ENCODE measurements around the gene GAS2.

Gene GAS2

GRCh38 chr11:22792497-22792896, 126.1 kb downstream of the GAS2 start:
- DNase-seq, result no peak

- no peak for DNase-seq
Observed at GRCh38 chr11:22795914-22796313, 129.5 kb downstream of the GAS2 start.

GRCh38 chr11:22797047-22797446, 130.6 kb downstream of the GAS2 start:
- DNase-seq, result no peak

GRCh38 chr11:22798901-22799300, 132.5 kb downstream of the GAS2 start:
- DNase-seq, result no peak

- no peak for DNase-seq
Observed at GRCh38 chr11:22800482-22800881, 134.1 kb downstream of the GAS2 start.

GRCh38 chr11:22802861-22803260, 136.4 kb downstream of the GAS2 start:
- DNase-seq, result no peak

- DNase-seq, result no peak
Observed at GRCh38 chr11:22807391-22807790, 141.0 kb downstream of the GAS2 start.

- DNase-seq, result no peak
Observed at GRCh38 chr11:22807855-22808570, 141.6 kb downstream of the GAS2 start.

GRCh38 chr11:22808571-22809197, 142.3 kb downstream of the GAS2 start:
- DNase-seq, result no peak

GRCh38 chr11:22809893-22810292, 143.5 kb downstream of the GAS2 start:
- no peak for DNase-seq

GRCh38 chr11:22822203-22822602, 155.8 kb downstream of the GAS2 start:
- DNase-seq, result no peak

GRCh38 chr11:22828373-22828772, 162.0 kb downstream of the GAS2 start:
- no peak for DNase-seq

GRCh38 chr11:22829231-22830081, 163.0 kb downstream of the GAS2 start, which contains the start of gene SVIP:
SVIP (minus strand) TSS chr11:22829801; CDS start chr11:22829748, 53 bp downstream.
- DNase-seq, result peak; percentile 95

GRCh38 chr11:22830082-22830414, 163.6 kb downstream of the GAS2 start:
- no peak for DNase-seq

GRCh38 chr11:22832315-22833015, 166.1 kb downstream of the GAS2 start:
- no peak for DNase-seq

- no peak for DNase-seq
Observed at GRCh38 chr11:22846726-22847125, 180.3 kb downstream of the GAS2 start.

GRCh38 chr11:22851477-22851876, 185.1 kb downstream of the GAS2 start:
- DNase-seq, result no peak

GRCh38 chr11:22859756-22860155, 193.3 kb downstream of the GAS2 start:
- DNase-seq, result no peak

GRCh38 chr11:22860241-22860640, 193.8 kb downstream of the GAS2 start, which contains the start of gene CCDC179:
CCDC179 (minus strand) TSS chr11:22860474; CDS start chr11:22860421, 53 bp downstream.
- DNase-seq, result no peak
